22Rv1 (cell line): Measurements from ENCODE around the gene RUBCNL.

Experiments used
- CTCF ChIP-seq: fragments of 450-650 bp; IDR thresholded peaks from 2 replicates; pipeline ENCODE4 v1.5.1; 2017; ENCODE audit warnings: mild to moderate bottlenecking
- ZFX ChIP-seq: fragments of 450-650 bp; IDR thresholded peaks from 2 replicates; pipeline ENCODE4 v1.6.1; 2017; ENCODE audit warnings: antibody characterized with exemption, borderline replicate concordance

- no peak for TF ChIP-seq CTCF
- no peak for TF ChIP-seq ZFX
These were observed 9.3 kb upstream of the RUBCNL start for GRCh38 chr13:46396341-46396740.
